Adrenal gland (tissue), 5 donors: ENCODE results near the gene MTMR6.

Source experiments
- POLR2A ChIP-seq, 2 donors: fragments of 450-650 bp; IDR thresholded peaks; one replicate each; pipeline ENCODE4 v1.6.1; 2017; ENCODE audit warnings: antibody characterized with exemption in 2 of 2, mild to moderate bottlenecking in 2 of 2, moderate library complexity in 1 of 2
- TF ChIP-seq, protein P1 (sequence below), 6 experiments: fragments of 450-650 bp in 4 of 6; fragments of 200-600 bp in 2 of 6; sonication (generic) in 1 of 6; IDR thresholded peaks; 1 replicate in 5 of 6; 2 replicates in 1 of 6; pipeline versions ENCODE4 v1.5.1 to v1.8.0; 2016 to 2021; ENCODE audit warnings: antibody characterized with exemption in 6 of 6, mild to moderate bottlenecking in 2 of 6, moderate library complexity in 1 of 6
- donor health status: DM: no; HTN: no; CAD: no.

DNA sequence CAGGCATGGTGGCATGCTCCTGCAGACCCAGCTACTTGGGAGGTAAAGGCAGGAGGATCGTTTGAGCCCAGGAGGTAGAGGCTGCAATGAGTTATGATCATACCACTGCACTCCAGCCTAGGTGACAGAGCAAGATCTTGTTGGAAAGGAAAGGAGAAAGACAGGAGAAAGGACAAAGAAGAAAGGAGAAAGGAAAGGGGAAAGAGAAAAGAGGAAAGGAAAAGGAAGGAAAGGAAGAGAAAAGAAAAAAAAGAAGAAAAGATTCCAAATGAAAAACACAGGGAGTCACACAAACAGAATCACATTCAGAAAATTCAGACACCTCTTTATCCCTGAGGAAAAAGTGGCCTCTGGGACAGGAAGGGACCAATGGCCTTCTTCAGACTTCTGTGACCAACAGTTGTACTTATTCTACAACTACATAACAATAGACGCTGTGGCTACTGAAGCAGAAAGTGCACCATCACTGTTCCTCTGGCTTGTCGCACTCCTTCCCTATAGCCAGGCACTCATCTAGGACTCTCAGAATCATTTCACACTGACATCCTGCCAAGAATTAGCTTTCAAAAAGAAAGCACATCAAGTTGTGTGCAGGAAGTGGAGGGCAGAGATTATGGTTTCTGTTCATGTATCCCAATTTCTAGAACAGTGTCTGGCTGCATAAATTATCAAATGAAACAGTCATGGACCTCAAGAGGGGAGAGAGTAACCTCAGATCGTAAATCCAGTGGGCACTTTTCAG is 5.9 kb downstream of the MTMR6 start:
- no peak for TF ChIP-seq POLR2A (IDR thresholded peaks at IDR 0.05)
- TF ChIP-seq, protein P1, sequence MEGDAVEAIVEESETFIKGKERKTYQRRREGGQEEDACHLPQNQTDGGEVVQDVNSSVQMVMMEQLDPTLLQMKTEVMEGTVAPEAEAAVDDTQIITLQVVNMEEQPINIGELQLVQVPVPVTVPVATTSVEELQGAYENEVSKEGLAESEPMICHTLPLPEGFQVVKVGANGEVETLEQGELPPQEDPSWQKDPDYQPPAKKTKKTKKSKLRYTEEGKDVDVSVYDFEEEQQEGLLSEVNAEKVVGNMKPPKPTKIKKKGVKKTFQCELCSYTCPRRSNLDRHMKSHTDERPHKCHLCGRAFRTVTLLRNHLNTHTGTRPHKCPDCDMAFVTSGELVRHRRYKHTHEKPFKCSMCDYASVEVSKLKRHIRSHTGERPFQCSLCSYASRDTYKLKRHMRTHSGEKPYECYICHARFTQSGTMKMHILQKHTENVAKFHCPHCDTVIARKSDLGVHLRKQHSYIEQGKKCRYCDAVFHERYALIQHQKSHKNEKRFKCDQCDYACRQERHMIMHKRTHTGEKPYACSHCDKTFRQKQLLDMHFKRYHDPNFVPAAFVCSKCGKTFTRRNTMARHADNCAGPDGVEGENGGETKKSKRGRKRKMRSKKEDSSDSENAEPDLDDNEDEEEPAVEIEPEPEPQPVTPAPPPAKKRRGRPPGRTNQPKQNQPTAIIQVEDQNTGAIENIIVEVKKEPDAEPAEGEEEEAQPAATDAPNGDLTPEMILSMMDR (IDR thresholded peaks at IDR 0.05) = no peak
